ENCODE measurements around the gene HIBADH. TPM values are rescaled to one million over a fixed set of nuclear protein-coding genes. Genes with fewer than 3 reads are reported as not detected.
"Not testable (repeated sequence)": the region's sequence is repeated elsewhere in the genome, so short reads cannot be mapped to it uniquely, and the experiment has no call there.

HIBADH gene
- total RNA-seq, 1 donor from 2014 or later = 15.7 TPM

DNA sequence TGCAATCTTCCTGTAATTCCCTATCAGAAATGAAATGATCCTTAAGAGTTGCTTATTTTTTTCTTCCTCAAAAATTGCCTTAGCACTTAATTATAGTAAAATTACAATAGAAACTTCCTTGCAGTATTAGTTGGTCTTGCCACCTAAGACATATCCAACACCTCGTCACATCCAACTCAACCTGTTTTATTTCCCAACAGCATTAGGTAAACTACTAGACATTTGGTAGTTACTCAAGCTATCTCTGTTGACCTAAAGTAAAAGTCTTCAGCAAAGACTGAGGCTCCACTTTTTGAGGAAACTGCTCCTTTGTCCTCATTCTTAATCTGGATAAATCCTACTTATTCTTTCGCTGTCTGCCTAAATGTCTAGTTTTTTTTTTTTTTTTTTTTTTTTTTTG, 20.4 kb downstream of the HIBADH start:
- DNase-seq (ENCODE audit: low read depth, low spot score) = no peak
- TF ChIP-seq, protein P1, sequence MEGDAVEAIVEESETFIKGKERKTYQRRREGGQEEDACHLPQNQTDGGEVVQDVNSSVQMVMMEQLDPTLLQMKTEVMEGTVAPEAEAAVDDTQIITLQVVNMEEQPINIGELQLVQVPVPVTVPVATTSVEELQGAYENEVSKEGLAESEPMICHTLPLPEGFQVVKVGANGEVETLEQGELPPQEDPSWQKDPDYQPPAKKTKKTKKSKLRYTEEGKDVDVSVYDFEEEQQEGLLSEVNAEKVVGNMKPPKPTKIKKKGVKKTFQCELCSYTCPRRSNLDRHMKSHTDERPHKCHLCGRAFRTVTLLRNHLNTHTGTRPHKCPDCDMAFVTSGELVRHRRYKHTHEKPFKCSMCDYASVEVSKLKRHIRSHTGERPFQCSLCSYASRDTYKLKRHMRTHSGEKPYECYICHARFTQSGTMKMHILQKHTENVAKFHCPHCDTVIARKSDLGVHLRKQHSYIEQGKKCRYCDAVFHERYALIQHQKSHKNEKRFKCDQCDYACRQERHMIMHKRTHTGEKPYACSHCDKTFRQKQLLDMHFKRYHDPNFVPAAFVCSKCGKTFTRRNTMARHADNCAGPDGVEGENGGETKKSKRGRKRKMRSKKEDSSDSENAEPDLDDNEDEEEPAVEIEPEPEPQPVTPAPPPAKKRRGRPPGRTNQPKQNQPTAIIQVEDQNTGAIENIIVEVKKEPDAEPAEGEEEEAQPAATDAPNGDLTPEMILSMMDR (conservative IDR thresholded peaks at IDR 0.05) = no peak
- Mint-ChIP-seq H3K36me3 (ENCODE audit: low read depth) (peaks cover 20% of the 10 kb centered on the region), H3K4me3 (no peak overlapping the region), H3K27me3 (ENCODE audit: low read depth) (no peaks in the 10 kb centered on the region), H3K9me3 (peaks cover 5% of the 10 kb centered on the region), H3K27ac (ENCODE audit: unreplicated experiment) (no peak overlapping the region), H3K4me1 (peaks cover 16% of the 10 kb centered on the region)

- TF ChIP-seq, protein P1 (conservative IDR thresholded peaks at IDR 0.05) = no peak
- peaks cover 16% of the 10 kb centered on the region for H3K4me1 Mint-ChIP-seq
- peaks cover 20% of the 10 kb centered on the region for H3K36me3 Mint-ChIP-seq (ENCODE audit: low read depth)
- no peak overlapping the region for H3K4me3 Mint-ChIP-seq
- no peak overlapping the region for H3K27ac Mint-ChIP-seq (ENCODE audit: unreplicated experiment)
- peaks cover 5% of the 10 kb centered on the region for H3K9me3 Mint-ChIP-seq
- DNase-seq (ENCODE audit: low read depth, low spot score) = no peak
- H3K27me3 Mint-ChIP-seq (ENCODE audit: low read depth) = no peaks in the 10 kb centered on the region
Observed at GRCh38 chr7:27641581-27642230, 21.0 kb downstream of the HIBADH start.

GRCh38 chr7:27640884-27641574, 21.7 kb downstream of the HIBADH start:
- no peak overlapping the region for H3K27ac Mint-ChIP-seq (ENCODE audit: unreplicated experiment)
- peaks cover 20% of the 10 kb centered on the region for H3K36me3 Mint-ChIP-seq (ENCODE audit: low read depth)
- no peak for DNase-seq (ENCODE audit: low read depth, low spot score)
- H3K4me3 Mint-ChIP-seq = no peak overlapping the region
- H3K4me1 Mint-ChIP-seq = peaks cover 16% of the 10 kb centered on the region
- H3K9me3 Mint-ChIP-seq = peaks cover 5% of the 10 kb centered on the region
- TF ChIP-seq, protein P1 (conservative IDR thresholded peaks at IDR 0.05) = no peak
- no peaks in the 10 kb centered on the region for H3K27me3 Mint-ChIP-seq (ENCODE audit: low read depth)

DNA sequence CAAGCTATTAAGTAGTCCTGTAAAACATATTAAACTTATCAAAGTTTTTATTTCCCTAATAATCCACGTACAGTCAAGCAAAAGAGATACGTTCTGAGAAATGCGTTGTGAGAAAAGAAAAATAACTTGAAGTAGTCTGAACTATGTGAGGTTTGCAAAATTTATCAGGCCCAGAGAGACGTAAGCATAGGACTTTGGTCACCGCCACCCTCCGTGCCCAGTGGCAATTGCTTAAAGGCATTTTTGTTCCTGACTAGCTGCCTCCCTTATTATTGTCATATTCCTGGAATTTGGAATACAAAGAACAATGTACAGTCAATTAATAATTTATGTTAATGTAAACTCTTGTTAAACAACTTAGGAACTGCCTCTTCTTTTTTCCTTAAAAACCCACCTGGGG, 22.8 kb downstream of the HIBADH start:
- DNase-seq (ENCODE audit: low read depth, low spot score) = no peak
- no peak overlapping the region for H3K4me3 Mint-ChIP-seq
- TF ChIP-seq, protein P1 (conservative IDR thresholded peaks at IDR 0.05) = no peak
- H3K4me1 Mint-ChIP-seq = peaks cover 16% of the 10 kb centered on the region
- peaks cover 5% of the 10 kb centered on the region for H3K9me3 Mint-ChIP-seq
- no peaks in the 10 kb centered on the region for H3K27me3 Mint-ChIP-seq (ENCODE audit: low read depth)
- peaks cover 20% of the 10 kb centered on the region for H3K36me3 Mint-ChIP-seq (ENCODE audit: low read depth)
- no peak overlapping the region for H3K27ac Mint-ChIP-seq (ENCODE audit: unreplicated experiment)

DNA sequence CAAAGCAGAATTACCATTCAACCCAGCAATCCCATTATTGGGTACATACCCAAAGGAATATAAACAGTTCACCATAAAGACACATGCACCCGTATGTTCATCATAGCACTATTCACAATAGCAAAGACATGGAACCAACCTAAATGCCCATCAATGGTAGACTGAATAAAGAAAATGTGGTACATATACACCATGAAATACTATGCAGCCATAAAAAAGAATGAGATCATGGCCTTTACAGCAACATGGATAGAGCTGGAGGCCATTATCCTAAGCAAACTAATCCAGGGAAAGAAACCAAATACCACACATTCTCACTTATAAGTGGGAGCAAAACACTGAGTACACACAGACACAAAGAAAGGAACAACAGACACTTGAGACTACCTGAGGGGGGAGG, 23.6 kb downstream of the HIBADH start:
- H3K4me3 Mint-ChIP-seq; H3K27ac Mint-ChIP-seq (ENCODE audit: unreplicated experiment); H3K9me3 Mint-ChIP-seq; H3K27me3 Mint-ChIP-seq (ENCODE audit: low read depth); DNase-seq (ENCODE audit: low read depth, low spot score): not testable (repeated sequence)
- peaks cover 20% of the 10 kb centered on the region for H3K36me3 Mint-ChIP-seq (ENCODE audit: low read depth)
- H3K4me1 Mint-ChIP-seq = peaks cover 16% of the 10 kb centered on the region

- H3K27me3 Mint-ChIP-seq (ENCODE audit: low read depth) = no peaks in the 10 kb centered on the region
- peaks cover 14% of the 10 kb centered on the region for H3K36me3 Mint-ChIP-seq (ENCODE audit: low read depth)
- H3K4me3 Mint-ChIP-seq = no peak overlapping the region
- TF ChIP-seq, protein P1 (conservative IDR thresholded peaks at IDR 0.05) = peak; percentile 41
- H3K27ac Mint-ChIP-seq (ENCODE audit: unreplicated experiment) = no peak overlapping the region
- peaks cover 5% of the 10 kb centered on the region for H3K9me3 Mint-ChIP-seq
- H3K4me1 Mint-ChIP-seq = peaks cover 7% of the 10 kb centered on the region
- no peak for DNase-seq (ENCODE audit: low read depth, low spot score)
Observed at GRCh38 chr7:27636326-27637006, 26.2 kb downstream of the HIBADH start.

Measured in neural crest cell (in vitro differentiated cells).